IMR-90 (cell line): ENCODE results near the gene KAZN. TPM values are rescaled to one million over a fixed set of nuclear protein-coding genes. Genes with fewer than 3 reads are reported as not detected.

Experiments used
- ATAC-seq: fragments of 200-7000 bp; cut with Tn5 transposase; 2 replicates; pipeline ENCODE4 v1.9.1; 2020; ENCODE audit warnings: low read depth, mild to moderate bottlenecking, moderate library complexity
- BruUV-seq: library from RNA; stranded (reverse); fragments of 400-500 nt; replicated peaks from 2 replicates; lab custom pipeline; 2021; lab: Mats Ljungman, UMichigan
- CTCF ChIA-PET: fragments of 300-600 bp; formaldehyde crosslinking; extraction: SDS; loops from one replicate; lab custom pipeline; 2021; ENCODE audit warnings: antibody characterized with exemption; lab: Yijun Ruan, JAX
- POLR2A ChIA-PET: fragments of 300-600 bp; sonication (Branson Sonifier 250); formaldehyde crosslinking; loops from one replicate; lab custom pipeline; 2022; ENCODE audit warnings: antibody characterized with exemption; ENCODE audit not compliant: unreplicated experiment; lab: Charles Lee
- DNase-seq: peaks from one replicate; pipeline ENCODE4 v3.0.0; 2013
- H2AFZ ChIP-seq: replicated peaks from 2 replicates; pipeline ENCODE3; 2013; ENCODE audit warnings: low read length, mild to moderate bottlenecking; ENCODE audit not compliant: poor library complexity
- H2AK5ac ChIP-seq: 2 replicates; pipeline ENCODE4 v1.6.1; 2013; ENCODE audit warnings: low read depth, low read length, inconsistent platforms
- H2AK9ac ChIP-seq: replicated peaks from 2 replicates; pipeline ENCODE3; 2013; ENCODE audit warnings: mild to moderate bottlenecking, low read depth, low read length, moderate library complexity; ENCODE audit not compliant: poor library complexity
- H2BK120ac ChIP-seq: 2 replicates; pipeline ENCODE4 v1.6.1; 2013; ENCODE audit warnings: low read depth, low read length, inconsistent platforms
- H2BK15ac ChIP-seq: 3 replicates; pipeline ENCODE4 v1.6.1; 2013; ENCODE audit warnings: low read depth, low read length, inconsistent platforms
- H2BK20ac ChIP-seq: 2 replicates; pipeline ENCODE4 v1.6.1; 2013; ENCODE audit warnings: low read depth, mild to moderate bottlenecking, inconsistent platforms, low read length, moderate library complexity
- H2BK5ac ChIP-seq: 2 replicates; pipeline ENCODE4 v1.6.1; 2013; ENCODE audit warnings: mild to moderate bottlenecking, low read depth, low read length, inconsistent platforms; ENCODE audit not compliant: poor library complexity, severe bottlenecking
- H3K14ac ChIP-seq: replicated peaks from 2 replicates; pipeline ENCODE4 v1.6.1; 2013; ENCODE audit warnings: low read depth, low read length, inconsistent platforms
- H3K18ac ChIP-seq: 2 replicates; pipeline ENCODE4 v1.6.1; 2013; ENCODE audit warnings: low read depth, low read length, control low read depth
- H3K23ac ChIP-seq: 2 replicates; pipeline ENCODE4 v1.6.1; 2013; ENCODE audit warnings: low read depth, low read length, inconsistent platforms
- H3K27ac ChIP-seq: 2 replicates; pipeline ENCODE4 v1.5.1; 2013; ENCODE audit warnings: mild to moderate bottlenecking, control low read depth, low read length; ENCODE audit not compliant: insufficient read depth
- H3K27me3 ChIP-seq: 2 replicates; pipeline ENCODE4 v1.6.1; 2013; ENCODE audit warnings: low read length; ENCODE audit not compliant: control insufficient read depth, insufficient read depth
- H3K36me3 ChIP-seq: 2 replicates; pipeline ENCODE4 v1.6.1; 2013; ENCODE audit warnings: low read length, mixed read lengths; ENCODE audit not compliant: control insufficient read depth, insufficient read depth
- H3K4ac ChIP-seq: 2 replicates; pipeline ENCODE4 v1.6.1; 2013; ENCODE audit warnings: low read depth, low read length, inconsistent platforms
- H3K4me1 ChIP-seq: 2 replicates; pipeline ENCODE4 v1.6.1; 2013; ENCODE audit warnings: low read length, mixed read lengths; ENCODE audit not compliant: control insufficient read depth, insufficient read depth
- H3K4me2 ChIP-seq: 2 replicates; pipeline ENCODE4 v1.6.1; 2013; ENCODE audit warnings: low read depth, mild to moderate bottlenecking, control low read depth, low read length, moderate library complexity
- H3K4me3 ChIP-seq: 2 replicates; pipeline ENCODE4 v1.5.1; 2013; ENCODE audit warnings: low read depth, mild to moderate bottlenecking, control low read depth, low read length, moderate library complexity; ENCODE audit not compliant: insufficient read depth
- H3K56ac ChIP-seq: 2 replicates; pipeline ENCODE4 v1.6.1; 2013; ENCODE audit warnings: low read length, inconsistent platforms; ENCODE audit not compliant: insufficient read depth; ENCODE audit errors: extremely low read depth
- H3K79me1 ChIP-seq, 2 experiments: 2 replicates each; pipeline ENCODE4 v1.6.1; 2013; ENCODE audit warnings: low read length in 2 of 2, inconsistent platforms in 1 of 2, low read depth in 1 of 2
- H3K9ac ChIP-seq: 2 replicates; pipeline ENCODE4 v1.6.1; 2013; ENCODE audit warnings: low read depth, low read length, control low read depth
- H3K9me1 ChIP-seq: 2 replicates; pipeline ENCODE4 v1.6.1; 2013; ENCODE audit warnings: low read length, inconsistent platforms; ENCODE audit not compliant: insufficient read depth
- H3K9me3 ChIP-seq: 2 replicates; pipeline ENCODE4 v1.6.1; 2013; ENCODE audit warnings: low read length; ENCODE audit not compliant: control insufficient read depth, insufficient read depth
- H4K20me1 ChIP-seq: 2 replicates; pipeline ENCODE4 v1.6.1; 2013; ENCODE audit warnings: low read length, inconsistent platforms; ENCODE audit not compliant: insufficient read depth
- H4K5ac ChIP-seq: 2 replicates; pipeline ENCODE4 v1.6.1; 2013; ENCODE audit warnings: mild to moderate bottlenecking, low read depth, low read length, control low read depth
- H4K8ac ChIP-seq, 2 experiments: 2 replicates each; pipeline ENCODE4 v1.6.1; 2013; ENCODE audit warnings: low read depth in 2 of 2, low read length in 2 of 2, control low read depth in 1 of 2, inconsistent platforms in 1 of 2
- H4K91ac ChIP-seq: 2 replicates; pipeline ENCODE4 v1.6.1; 2013; ENCODE audit warnings: low read depth, low read length, inconsistent platforms; ENCODE audit not compliant: insufficient read depth
- CEBPB ChIP-seq: IDR thresholded peaks from 2 replicates; pipeline ENCODE4 v1.6.1; 2012; ENCODE audit warnings: low read depth, low read length, improper control_type of control experiment
- CTCF ChIP-seq: conservative IDR thresholded peaks from 2 replicates; pipeline ENCODE4 v1.5.1; 2012; ENCODE audit warnings: mild to moderate bottlenecking, low read depth, low read length, improper control_type of control experiment
- FOS ChIP-seq: fragments of 150-350 bp; IDR thresholded peaks from 2 replicates; pipeline ENCODE4 v1.6.1; 2016; ENCODE audit warnings: low read depth, low read length
- MAZ ChIP-seq: IDR thresholded peaks from 2 replicates; pipeline ENCODE4 v1.6.1; 2012; ENCODE audit warnings: low read depth, mild to moderate bottlenecking, low read length, improper control_type of control experiment, moderate library complexity, borderline replicate concordance
- MXI1 ChIP-seq: IDR thresholded peaks from 2 replicates; pipeline ENCODE4 v1.6.1; 2012; ENCODE audit warnings: low read depth, mild to moderate bottlenecking, low read length, moderate library complexity, borderline replicate concordance
- NFE2L2 ChIP-seq: fragments of 150-350 bp; IDR thresholded peaks from 2 replicates; pipeline ENCODE4 v1.6.1; 2016; ENCODE audit warnings: low read depth, mild to moderate bottlenecking, low read length
- POLR2A ChIP-seq: IDR thresholded peaks from 2 replicates; pipeline ENCODE4 v1.6.1; 2012; ENCODE audit warnings: mild to moderate bottlenecking, low read depth, low read length
- SMC3 ChIP-seq: fragments of 150-350 bp; IDR thresholded peaks from 2 replicates; pipeline ENCODE4 v1.6.1; 2016; ENCODE audit warnings: low read depth, mild to moderate bottlenecking, antibody characterized with exemption, low read length, moderate library complexity
- WGBS, 2 experiments: methylation state at CpG; one replicate each; pipeline versions ENCODE4 v1.1.5 to v1.1.7; 2013; ENCODE audit warnings: missing lambda C conversion rate in 2 of 2; ENCODE audit not compliant: insufficient read length in 1 of 2; ENCODE audit errors: extremely low coverage in 2 of 2; 5-methylcytosine and 5-hydroxymethylcytosine counted together
- dilution Hi-C: fragments of 300-500 bp; cut with HindIII; formaldehyde crosslinking; loops from one replicate; pipeline ENCODE4 v1.14.3; 2018; ENCODE audit warnings: low sequenced_read_pairs; ENCODE audit not compliant: unreplicated experiment
- in situ Hi-C: fragments of 300-500 bp; cut with MboI; formaldehyde crosslinking; loops from 3 replicates; pipeline ENCODE4 v1.14.3; 2019; ENCODE audit warnings: low sequenced_read_pairs, inconsistent platforms, mixed read lengths
- intact Hi-C: fragments of 100-400 bp; cut with micrococcal nuclease; formaldehyde crosslinking; loops from 2 replicates; pipeline ENCODE4 v1.10.0; 2022
- polyA plus RNA-seq, 3 experiments: library from polyadenylated mRNA; depleted of rRNA; stranded (reverse); fragments of >200 nt; gene quantifications; 2 replicates each; pipeline ENCODE4 v1.2.3, GENCODE V29; 2012; ENCODE audit warnings: low replicate concordance in 1 of 3
- total RNA-seq: library from RNA; depleted of rRNA; stranded (reverse); fragments of >200 nt; gene quantifications from 2 replicates; pipeline ENCODE4 v1.2.3, GENCODE V29; 2012
- TF ChIP-seq, protein P1 (sequence below): fragments of 150-350 bp; IDR thresholded peaks from 2 replicates; pipeline ENCODE4 v1.6.1; 2016; ENCODE audit warnings: low read depth, mild to moderate bottlenecking, low read length, moderate library complexity, borderline replicate concordance

The KAZN gene
- total and polyA plus RNA-seq, 2 of the 4 experiments (the other 2 are of a cell fraction), result 5.2 to 10.5 TPM

DNA sequence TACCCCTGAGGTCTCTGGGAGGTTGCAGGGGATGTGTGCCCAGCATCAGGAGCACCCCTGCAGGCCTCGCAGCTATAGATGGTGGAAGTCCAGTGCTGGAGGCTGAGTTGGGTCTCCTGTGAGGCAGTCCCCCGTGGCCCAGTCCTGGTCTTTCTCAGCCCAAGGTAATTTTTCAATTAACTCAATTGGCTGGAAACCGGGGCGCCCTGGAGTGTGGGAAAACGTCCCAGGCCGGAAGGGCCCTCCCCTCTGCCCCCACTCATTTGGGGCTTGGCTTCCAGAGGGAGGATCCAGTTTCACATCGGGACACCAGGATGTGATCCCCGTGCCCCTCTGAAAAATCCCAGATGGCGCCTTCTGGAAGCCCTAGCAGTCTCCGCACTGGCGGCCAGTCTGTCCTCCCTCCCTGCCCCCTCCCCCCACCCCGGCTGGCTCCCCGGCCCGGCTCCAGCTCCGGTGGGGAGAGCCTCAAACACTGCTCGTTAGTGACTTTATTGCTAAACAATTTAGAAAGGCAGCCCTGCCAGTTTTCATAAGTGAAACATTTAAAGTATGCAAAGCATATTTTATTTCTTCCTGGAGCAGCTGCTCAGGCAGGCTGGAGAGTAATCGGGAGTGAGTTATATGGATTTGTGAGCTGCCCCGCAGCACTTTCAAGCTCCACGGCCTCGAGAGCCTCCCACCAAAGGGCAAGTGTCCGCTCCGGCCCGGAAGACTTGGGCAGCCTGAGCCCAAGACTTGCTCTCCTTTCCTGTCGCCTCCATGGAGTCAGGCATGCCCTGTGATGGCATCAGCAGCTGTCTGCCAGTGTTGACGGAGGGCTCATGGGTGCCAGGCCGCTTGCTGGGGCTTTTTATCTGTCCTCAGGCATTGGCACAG, 346.9 kb downstream of the KAZN start:
- Histone ChIP-seq H3K9me3 (no peaks in the 10 kb centered on the region), H3K18ac (peak overlapping the region; percentile 99), H3K4me2 (peak overlapping the region; percentile 91), H3K79me1 (peaks cover 29 to 76% of the 10 kb centered on the region in 2 experiments), H4K5ac (peak overlapping the region; percentile 100), H2BK15ac (peak overlapping the region; percentile 98; the same call in 2 of the 3 replicates), H3K56ac (peak overlapping the region; percentile 94), H3K27me3 (no peaks in the 10 kb centered on the region), H4K8ac (peak overlapping the region; percentile 95 to 98), H2AFZ (peak overlapping the region; percentile 86), H3K9me1 (peaks cover 33% of the 10 kb centered on the region), H2BK20ac (peak overlapping the region; percentile 98), H4K91ac (peak overlapping the region; percentile 100), H3K4me1 (peaks cover 42% of the 10 kb centered on the region), H2BK120ac (peak overlapping the region; percentile 100), H3K4ac (peak overlapping the region; percentile 100), H3K9ac (peak overlapping the region; percentile 94), H4K20me1 (no peaks in the 10 kb centered on the region), H3K36me3 (no peaks in the 10 kb centered on the region), H2AK9ac (peak overlapping the region; percentile 95), H3K23ac (peak overlapping the region; percentile 100), H3K14ac (peak overlapping the region; percentile 97), H2BK5ac (peak overlapping the region; percentile 99), H3K27ac (peak overlapping the region; percentile 100), H3K4me3 (peak overlapping the region; percentile 47), H2AK5ac (peak overlapping the region; percentile 98)
- 4% methylated on average over 5 of the region's 26 CpGs; no CpG with 5 or more reads in 1 of the 2 experiments for WGBS, 2 experiments
- CTCF ChIA-PET, result interaction anchor here (0.6 kb wide), 1 partner anchor 475 kb away, joined by 3 read pairs; no protein-coding TSS in a partner anchor
- BruUV-seq, result no TSS peak
- POLR2A ChIA-PET, result no interaction called here
- intact Hi-C loops, result loop anchor here (2.0 to 10.0 kb wide), 3 partner anchors 23 to 229 kb away; no protein-coding TSS in a partner anchor
- in situ Hi-C loops, result loop anchor here (25.0 kb wide), 1 partner anchor 1183 kb away; no protein-coding TSS in a partner anchor
- dilution Hi-C loops, result no loop called here
- ATAC-seq (peak; percentile 82), DNase-seq (peak; percentile 90)
- TF ChIP-seq MXI1 (no peak), POLR2A (0 out of 2 replicates have a peak, but pooled peaks have one; percentile 35), NFE2L2 (no peak), CEBPB (no peak), MAZ (peak; percentile 68; the same call in 1 of the 2 replicates), FOS (no peak), SMC3 (no peak), CTCF (no peak)
- TF ChIP-seq, protein P1, sequence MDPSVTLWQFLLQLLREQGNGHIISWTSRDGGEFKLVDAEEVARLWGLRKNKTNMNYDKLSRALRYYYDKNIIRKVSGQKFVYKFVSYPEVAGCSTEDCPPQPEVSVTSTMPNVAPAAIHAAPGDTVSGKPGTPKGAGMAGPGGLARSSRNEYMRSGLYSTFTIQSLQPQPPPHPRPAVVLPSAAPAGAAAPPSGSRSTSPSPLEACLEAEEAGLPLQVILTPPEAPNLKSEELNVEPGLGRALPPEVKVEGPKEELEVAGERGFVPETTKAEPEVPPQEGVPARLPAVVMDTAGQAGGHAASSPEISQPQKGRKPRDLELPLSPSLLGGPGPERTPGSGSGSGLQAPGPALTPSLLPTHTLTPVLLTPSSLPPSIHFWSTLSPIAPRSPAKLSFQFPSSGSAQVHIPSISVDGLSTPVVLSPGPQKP, result no peak
